WERI-Rb-1 (cell line): Measurements from ENCODE around the gene CTCFL.

Experiments used
- DNase-seq: peaks from one replicate; pipeline ENCODE4 v3.0.0-alpha.2; 2020
- H3K27ac ChIP-seq: fragments of 250-450 bp; sonication (Bioruptor Pico); 2 replicates; pipeline ENCODE4 v1.5.1; 2020; ENCODE audit warnings: mild to moderate bottlenecking, moderate library complexity
- H3K27me3 ChIP-seq: fragments of 250-450 bp; sonication (Bioruptor Pico); 2 replicates; pipeline ENCODE4 v1.5.1; 2021; ENCODE audit warnings: mild to moderate bottlenecking, low read depth, moderate library complexity; ENCODE audit not compliant: insufficient read depth, severe bottlenecking
- H3K36me3 ChIP-seq: fragments of 250-450 bp; sonication (Bioruptor Pico); 2 replicates; pipeline ENCODE4 v1.5.1; 2020; ENCODE audit warnings: mild to moderate bottlenecking, moderate library complexity
- H3K4me3 ChIP-seq: 2 replicates; pipeline ENCODE4 v1.5.1; 2011; ENCODE audit warnings: low read depth, mild to moderate bottlenecking, control low read depth, low read length
- H3K9me3 ChIP-seq: fragments of 250-450 bp; sonication (Bioruptor Pico); 2 replicates; pipeline ENCODE4 v1.5.1; 2021; ENCODE audit warnings: mild to moderate bottlenecking, moderate library complexity; ENCODE audit not compliant: severe bottlenecking
- TF ChIP-seq, protein P1 (sequence below): IDR thresholded peaks from 2 replicates; pipeline ENCODE4 v1.5.1; 2011; ENCODE audit warnings: low read depth, mild to moderate bottlenecking, control low read depth, inconsistent platforms, low read length

Gene CTCFL

DNA sequence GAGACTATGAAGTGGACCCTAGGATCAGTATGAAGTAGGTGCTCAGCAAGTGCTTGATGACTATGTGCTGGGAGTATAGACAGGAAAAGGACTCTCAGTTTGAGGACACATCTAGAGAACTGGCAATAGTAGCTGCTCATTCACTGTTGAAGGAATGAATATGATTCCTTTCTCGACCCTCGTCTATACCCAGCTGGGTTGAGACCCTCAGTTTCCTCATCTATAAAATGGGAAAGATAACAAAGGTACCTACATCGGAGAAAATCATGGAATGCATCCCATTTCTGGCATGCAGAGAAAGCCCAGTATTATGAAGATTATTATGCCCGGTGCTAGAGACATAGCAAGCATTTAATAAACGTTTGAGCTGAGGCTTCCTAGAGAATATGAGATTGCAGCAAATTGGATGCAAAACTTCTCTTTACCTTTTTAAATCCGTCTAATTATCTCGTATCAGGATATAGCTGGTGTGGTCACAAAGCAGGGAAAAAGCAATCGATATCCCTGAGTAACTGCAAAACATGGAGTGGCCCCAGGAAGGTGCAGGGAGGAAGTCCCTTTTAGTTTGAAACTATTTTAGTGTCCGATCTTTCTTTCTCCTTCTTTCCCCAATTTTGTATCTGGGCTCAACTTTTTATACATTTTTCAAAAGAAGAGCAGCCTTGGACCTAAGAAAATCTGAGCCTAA, 33.1 kb upstream of the CTCFL start:
- Histone ChIP-seq H3K4me3 (no peak overlapping the region), H3K27ac (no peak overlapping the region), H3K36me3 (no peaks in the 10 kb centered on the region), H3K9me3 (no peaks in the 10 kb centered on the region), H3K27me3 (no peaks in the 10 kb centered on the region)
- TF ChIP-seq, protein P1, sequence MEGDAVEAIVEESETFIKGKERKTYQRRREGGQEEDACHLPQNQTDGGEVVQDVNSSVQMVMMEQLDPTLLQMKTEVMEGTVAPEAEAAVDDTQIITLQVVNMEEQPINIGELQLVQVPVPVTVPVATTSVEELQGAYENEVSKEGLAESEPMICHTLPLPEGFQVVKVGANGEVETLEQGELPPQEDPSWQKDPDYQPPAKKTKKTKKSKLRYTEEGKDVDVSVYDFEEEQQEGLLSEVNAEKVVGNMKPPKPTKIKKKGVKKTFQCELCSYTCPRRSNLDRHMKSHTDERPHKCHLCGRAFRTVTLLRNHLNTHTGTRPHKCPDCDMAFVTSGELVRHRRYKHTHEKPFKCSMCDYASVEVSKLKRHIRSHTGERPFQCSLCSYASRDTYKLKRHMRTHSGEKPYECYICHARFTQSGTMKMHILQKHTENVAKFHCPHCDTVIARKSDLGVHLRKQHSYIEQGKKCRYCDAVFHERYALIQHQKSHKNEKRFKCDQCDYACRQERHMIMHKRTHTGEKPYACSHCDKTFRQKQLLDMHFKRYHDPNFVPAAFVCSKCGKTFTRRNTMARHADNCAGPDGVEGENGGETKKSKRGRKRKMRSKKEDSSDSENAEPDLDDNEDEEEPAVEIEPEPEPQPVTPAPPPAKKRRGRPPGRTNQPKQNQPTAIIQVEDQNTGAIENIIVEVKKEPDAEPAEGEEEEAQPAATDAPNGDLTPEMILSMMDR = no peak
- no peak for DNase-seq

DNA sequence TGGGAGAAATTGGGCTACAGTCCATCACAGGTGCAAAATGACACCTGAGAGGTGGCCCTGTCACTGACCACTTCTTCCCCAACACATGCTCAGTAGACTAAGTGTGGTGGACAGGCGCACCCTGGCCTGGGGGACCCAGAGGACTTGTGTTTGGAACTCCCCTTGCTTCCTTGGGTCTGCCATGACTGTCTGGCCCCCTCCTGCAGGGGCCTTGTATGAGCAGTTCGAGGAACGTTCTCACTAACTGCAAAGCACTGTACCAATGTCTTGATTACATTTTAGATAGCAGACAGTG, 32.0 kb upstream of the CTCFL start:
- no peaks in the 10 kb centered on the region for H3K36me3 ChIP-seq

GRCh38 chr20:57555457-57556184, 30.7 kb upstream of the CTCFL start:
- DNase-seq = no peak
- H3K36me3 ChIP-seq = no peaks in the 10 kb centered on the region
- H3K4me3 ChIP-seq = no peak overlapping the region
- TF ChIP-seq, protein P1 = no peak
- H3K9me3 ChIP-seq = no peaks in the 10 kb centered on the region
- no peak overlapping the region for H3K27ac ChIP-seq
- H3K27me3 ChIP-seq = no peaks in the 10 kb centered on the region

More for the DNA sequence above, 32.0 kb upstream of the CTCFL start:
- DNase-seq = no peak
- no peak overlapping the region for H3K4me3 ChIP-seq
- no peaks in the 10 kb centered on the region for H3K27me3 ChIP-seq
- TF ChIP-seq, protein P1 = no peak
- no peak overlapping the region for H3K27ac ChIP-seq
- no peaks in the 10 kb centered on the region for H3K9me3 ChIP-seq

GRCh38 chr20:57553376-57554018, 28.6 kb upstream of the CTCFL start:
- TF ChIP-seq, protein P1 = no peak

DNA sequence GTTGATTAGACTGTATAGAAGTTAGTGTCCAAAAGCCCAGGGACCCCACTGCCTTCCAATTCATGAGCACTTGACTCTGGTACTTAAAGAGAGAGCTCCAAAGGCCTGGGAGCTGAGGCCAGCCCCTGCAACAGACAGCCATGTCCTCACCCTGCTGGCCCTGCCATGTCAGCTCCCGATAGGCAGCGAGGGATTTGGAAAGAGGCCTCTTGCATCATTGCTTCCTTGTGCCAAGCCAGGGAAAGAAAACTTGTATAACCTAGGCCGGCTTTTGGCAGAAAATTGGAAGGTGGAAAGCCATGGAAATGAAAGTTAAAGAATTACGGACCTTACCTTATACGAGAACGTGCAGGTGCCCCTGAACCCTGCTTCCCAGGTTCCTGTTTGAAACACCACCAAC, 27.5 kb upstream of the CTCFL start:
- DNase-seq = no peak
- H3K4me3 ChIP-seq = no peak overlapping the region
- no peaks in the 10 kb centered on the region for H3K9me3 ChIP-seq
- no peaks in the 10 kb centered on the region for H3K36me3 ChIP-seq
- TF ChIP-seq, protein P1 = no peak
- no peaks in the 10 kb centered on the region for H3K27me3 ChIP-seq
- H3K27ac ChIP-seq = no peak overlapping the region

More at GRCh38 chr20:57553376-57554018, 28.6 kb upstream of the CTCFL start:
- Histone ChIP-seq H3K27ac (no peak overlapping the region), H3K36me3 (no peaks in the 10 kb centered on the region), H3K4me3 (no peak overlapping the region), H3K9me3 (no peaks in the 10 kb centered on the region), H3K27me3 (no peaks in the 10 kb centered on the region)
- no peak for DNase-seq
